ENCODE results near the gene HPX.

The HPX gene

GRCh38 chr11:6480299-6480914 lies 39.6 kb upstream of the HPX start:
- TF ChIP-seq CTCF (IDR thresholded peaks at IDR 0.05; ENCODE audit: low read depth, low read length) (no peak), POLR2A (IDR thresholded peaks at IDR 0.05; ENCODE audit: extremely low read depth, insufficient read length) (no peak), MYC (IDR thresholded peaks at IDR 0.05; ENCODE audit: low read depth, low read length) (no peak), MAX (IDR thresholded peaks at IDR 0.05; ENCODE audit: low read depth, low read length) (no peak)
- DNase-seq (ENCODE audit: low read depth) = no peak
- peak overlapping the region; percentile 99 for H3K4me3 ChIP-seq (ENCODE audit: low read depth, low read length)

- H3K4me3 ChIP-seq (ENCODE audit: low read depth, low read length) = no peak overlapping the region
- DNase-seq (ENCODE audit: low read depth) = no peak
- TF ChIP-seq CTCF (IDR thresholded peaks at IDR 0.05; ENCODE audit: low read depth, low read length) (no peak), MAX (IDR thresholded peaks at IDR 0.05; ENCODE audit: low read depth, low read length) (no peak), MYC (IDR thresholded peaks at IDR 0.05; ENCODE audit: low read depth, low read length) (no peak), POLR2A (IDR thresholded peaks at IDR 0.05; ENCODE audit: extremely low read depth, insufficient read length) (no peak)
Measured at GRCh38 chr11:6476571-6476970, 35.8 kb upstream of the HPX start.

GRCh38 chr11:6475936-6476335 lies 35.1 kb upstream of the HPX start:
- DNase-seq (ENCODE audit: low read depth) = peak; percentile 19
- no peak for TF ChIP-seq CTCF (IDR thresholded peaks at IDR 0.05; ENCODE audit: low read depth, low read length)
- no peak for TF ChIP-seq MYC (IDR thresholded peaks at IDR 0.05; ENCODE audit: low read depth, low read length)
- TF ChIP-seq POLR2A (IDR thresholded peaks at IDR 0.05; ENCODE audit: extremely low read depth, insufficient read length) = no peak
- no peak for TF ChIP-seq MAX (IDR thresholded peaks at IDR 0.05; ENCODE audit: low read depth, low read length)
- H3K4me3 ChIP-seq (ENCODE audit: low read depth, low read length) = no peak overlapping the region

DNA sequence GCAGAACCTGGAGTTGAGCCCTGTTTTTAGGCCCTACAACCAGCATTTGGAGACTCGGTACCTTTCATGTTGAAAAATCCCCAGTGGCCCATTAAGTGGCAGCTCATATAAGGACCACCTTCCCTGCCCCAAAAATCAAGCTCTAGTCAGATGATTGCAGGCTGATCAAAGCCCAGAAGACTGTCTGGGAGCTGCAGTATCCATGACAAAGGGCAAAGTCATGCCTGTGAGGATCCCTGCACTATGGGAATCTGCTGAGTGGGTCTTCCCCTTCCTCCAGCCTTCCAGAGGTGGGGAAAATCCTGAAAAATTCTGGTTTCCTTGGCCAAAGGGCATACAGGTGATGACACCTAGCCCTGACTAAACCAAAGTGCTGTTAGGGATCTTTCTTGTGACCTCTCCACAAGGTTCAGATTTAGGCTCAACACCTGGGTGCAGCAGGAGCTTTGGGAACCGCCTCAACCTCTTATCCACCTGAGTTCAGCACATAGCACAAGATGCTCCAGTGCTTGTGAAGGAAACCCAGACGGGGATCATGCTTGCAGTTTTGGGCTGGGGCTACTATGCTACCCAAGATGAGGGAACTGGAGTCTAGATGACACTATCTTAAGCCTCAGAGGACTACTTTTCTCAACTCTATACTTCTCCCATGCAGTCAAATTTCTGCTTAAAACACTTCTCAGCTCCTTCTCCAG lies 34.2 kb upstream of the HPX start:
- no peak for TF ChIP-seq MYC (IDR thresholded peaks at IDR 0.05; ENCODE audit: low read depth, low read length)
- no peak for TF ChIP-seq MAX (IDR thresholded peaks at IDR 0.05; ENCODE audit: low read depth, low read length)
- no peak for TF ChIP-seq POLR2A (IDR thresholded peaks at IDR 0.05; ENCODE audit: extremely low read depth, insufficient read length)
- TF ChIP-seq CTCF (IDR thresholded peaks at IDR 0.05; ENCODE audit: low read depth, low read length) = no peak
- peak; percentile 12 for DNase-seq (ENCODE audit: low read depth)
- no peak overlapping the region for H3K4me3 ChIP-seq (ENCODE audit: low read depth, low read length)

DNA sequence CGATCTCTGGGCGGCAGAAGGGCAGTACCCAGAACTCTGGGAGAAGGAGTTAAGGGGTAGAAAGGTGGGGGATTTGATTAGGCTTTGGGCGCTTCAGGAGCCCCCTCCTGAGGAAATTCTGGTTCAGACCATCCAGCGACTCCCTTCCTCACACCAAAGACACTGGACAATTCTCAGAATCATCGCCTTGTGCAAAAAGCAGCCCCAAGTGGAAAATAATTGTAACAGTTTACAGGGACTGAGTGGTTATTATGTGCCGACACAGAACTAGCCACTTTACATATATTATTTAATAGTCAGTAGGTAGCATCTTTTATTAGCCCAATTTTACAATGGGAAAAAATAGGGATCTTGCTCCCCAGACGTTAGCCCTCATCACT lies 33.6 kb upstream of the HPX start:
- TF ChIP-seq CTCF (IDR thresholded peaks at IDR 0.05; ENCODE audit: low read depth, low read length) (no peak), MYC (IDR thresholded peaks at IDR 0.05; ENCODE audit: low read depth, low read length) (no peak), MAX (IDR thresholded peaks at IDR 0.05; ENCODE audit: low read depth, low read length) (no peak), POLR2A (IDR thresholded peaks at IDR 0.05; ENCODE audit: extremely low read depth, insufficient read length) (no peak)
- H3K4me3 ChIP-seq (ENCODE audit: low read depth, low read length) = no peak overlapping the region
- peak; percentile 10 for DNase-seq (ENCODE audit: low read depth)
